ENCODE results near the gene PBXIP1. TPM values are rescaled to one million over a fixed set of nuclear protein-coding genes. Genes with fewer than 3 reads are reported as not detected.
A peak's percentile ranks its signal among the peaks of the same experiment; 100 is the strongest.

The PBXIP1 gene, protein sequence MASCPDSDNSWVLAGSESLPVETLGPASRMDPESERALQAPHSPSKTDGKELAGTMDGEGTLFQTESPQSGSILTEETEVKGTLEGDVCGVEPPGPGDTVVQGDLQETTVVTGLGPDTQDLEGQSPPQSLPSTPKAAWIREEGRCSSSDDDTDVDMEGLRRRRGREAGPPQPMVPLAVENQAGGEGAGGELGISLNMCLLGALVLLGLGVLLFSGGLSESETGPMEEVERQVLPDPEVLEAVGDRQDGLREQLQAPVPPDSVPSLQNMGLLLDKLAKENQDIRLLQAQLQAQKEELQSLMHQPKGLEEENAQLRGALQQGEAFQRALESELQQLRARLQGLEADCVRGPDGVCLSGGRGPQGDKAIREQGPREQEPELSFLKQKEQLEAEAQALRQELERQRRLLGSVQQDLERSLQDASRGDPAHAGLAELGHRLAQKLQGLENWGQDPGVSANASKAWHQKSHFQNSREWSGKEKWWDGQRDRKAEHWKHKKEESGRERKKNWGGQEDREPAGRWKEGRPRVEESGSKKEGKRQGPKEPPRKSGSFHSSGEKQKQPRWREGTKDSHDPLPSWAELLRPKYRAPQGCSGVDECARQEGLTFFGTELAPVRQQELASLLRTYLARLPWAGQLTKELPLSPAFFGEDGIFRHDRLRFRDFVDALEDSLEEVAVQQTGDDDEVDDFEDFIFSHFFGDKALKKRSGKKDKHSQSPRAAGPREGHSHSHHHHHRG
- total RNA-seq, result 52.4 and 53.0 TPM in 2 replicates
- polyA plus RNA-seq, result 61.0 and 65.5 TPM in 2 replicates

DNA sequence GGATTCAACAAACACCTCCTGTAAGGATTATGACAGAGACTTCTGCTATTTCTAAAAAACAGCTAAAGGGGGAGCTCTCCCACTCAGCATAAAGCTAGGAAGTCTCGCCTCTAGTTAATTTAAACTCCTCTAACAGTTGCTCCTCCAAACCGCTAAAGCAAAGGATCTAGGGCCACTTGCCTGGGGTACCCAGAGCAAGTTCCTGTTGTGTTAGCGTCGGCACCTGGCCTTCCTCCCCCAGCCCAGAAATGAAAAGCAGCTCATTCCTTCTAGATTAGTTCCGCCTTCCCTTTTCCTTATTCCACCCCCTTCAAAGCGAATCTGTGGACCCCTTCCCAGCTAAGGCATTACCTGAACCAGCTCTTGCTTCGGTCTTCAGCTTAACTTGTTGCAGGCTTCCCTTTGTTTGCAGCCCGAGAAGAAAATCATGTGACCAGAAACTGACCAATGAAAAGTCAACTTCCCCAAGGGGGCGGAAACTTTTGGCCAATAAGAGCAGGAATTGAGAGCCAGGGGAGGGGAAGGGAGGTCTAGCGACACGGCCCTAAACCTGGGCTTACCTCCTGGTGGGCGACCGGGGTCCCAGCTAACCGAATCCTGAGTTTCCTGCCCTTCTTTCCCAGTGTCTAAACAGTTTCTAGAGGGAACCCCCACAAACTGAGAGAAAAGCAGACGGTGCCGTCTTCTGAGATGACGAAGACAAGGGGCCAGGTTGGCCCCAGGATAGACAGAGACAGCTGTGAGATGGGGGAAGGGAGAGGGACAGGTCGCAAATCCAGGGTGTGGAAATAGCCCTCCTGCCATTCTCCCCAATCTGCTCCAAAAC, at the start of gene PBXIP1:
TSS of gene PBXIP1 (minus strand) at position 382 of the 826 bp plus-strand sequence. CDS start 2,378 bp downstream, outside the sequence.
- H3K9me3 ChIP-seq (ENCODE audit: low read depth), result no peaks in the 10 kb centered on the region
- H3K9me2 ChIP-seq (replicated peaks; ENCODE audit: insufficient read depth), result no peaks in the 10 kb centered on the region
- H3K27me3 ChIP-seq, result no peaks in the 10 kb centered on the region
- H2AFZ ChIP-seq, result peak within 1 kb of the TSS; percentile 38
- DNase-seq (ENCODE audit: low spot score), result peak; percentile 92
- 2% methylated on average over 18 of the region's 18 CpGs for WGBS (ENCODE audit: low lambda C conversion rate, missing lambda C conversion rate)
- peak within 1 kb of the TSS; percentile 74 for H3K27ac ChIP-seq
- H3K4me2 ChIP-seq, result peak within 1 kb of the TSS; percentile 77
- H3K4me1 ChIP-seq (ENCODE audit: insufficient read depth), result peaks cover 37% of the 10 kb centered on the region
- no peaks in the 10 kb centered on the region for H4K20me1 ChIP-seq (ENCODE audit: insufficient read depth, poor library complexity, severe bottlenecking)
- peak within 1 kb of the TSS; percentile 27 for H3K4me3 ChIP-seq
- TF ChIP-seq EZH2phosphoT487 (IDR thresholded peaks at IDR 0.05; ENCODE audit: low read depth, severe bottlenecking, unreplicated experiment), result no peak
- TF ChIP-seq, protein P1, sequence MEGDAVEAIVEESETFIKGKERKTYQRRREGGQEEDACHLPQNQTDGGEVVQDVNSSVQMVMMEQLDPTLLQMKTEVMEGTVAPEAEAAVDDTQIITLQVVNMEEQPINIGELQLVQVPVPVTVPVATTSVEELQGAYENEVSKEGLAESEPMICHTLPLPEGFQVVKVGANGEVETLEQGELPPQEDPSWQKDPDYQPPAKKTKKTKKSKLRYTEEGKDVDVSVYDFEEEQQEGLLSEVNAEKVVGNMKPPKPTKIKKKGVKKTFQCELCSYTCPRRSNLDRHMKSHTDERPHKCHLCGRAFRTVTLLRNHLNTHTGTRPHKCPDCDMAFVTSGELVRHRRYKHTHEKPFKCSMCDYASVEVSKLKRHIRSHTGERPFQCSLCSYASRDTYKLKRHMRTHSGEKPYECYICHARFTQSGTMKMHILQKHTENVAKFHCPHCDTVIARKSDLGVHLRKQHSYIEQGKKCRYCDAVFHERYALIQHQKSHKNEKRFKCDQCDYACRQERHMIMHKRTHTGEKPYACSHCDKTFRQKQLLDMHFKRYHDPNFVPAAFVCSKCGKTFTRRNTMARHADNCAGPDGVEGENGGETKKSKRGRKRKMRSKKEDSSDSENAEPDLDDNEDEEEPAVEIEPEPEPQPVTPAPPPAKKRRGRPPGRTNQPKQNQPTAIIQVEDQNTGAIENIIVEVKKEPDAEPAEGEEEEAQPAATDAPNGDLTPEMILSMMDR (IDR thresholded peaks at IDR 0.05; ENCODE audit: poor library complexity), result peak; percentile 49
- peaks cover 56% of the 10 kb centered on the region for H3K79me2 ChIP-seq
- H3K36me3 ChIP-seq (replicated peaks; ENCODE audit: insufficient read depth, low read depth), result no peaks in the 10 kb centered on the region

DNA sequence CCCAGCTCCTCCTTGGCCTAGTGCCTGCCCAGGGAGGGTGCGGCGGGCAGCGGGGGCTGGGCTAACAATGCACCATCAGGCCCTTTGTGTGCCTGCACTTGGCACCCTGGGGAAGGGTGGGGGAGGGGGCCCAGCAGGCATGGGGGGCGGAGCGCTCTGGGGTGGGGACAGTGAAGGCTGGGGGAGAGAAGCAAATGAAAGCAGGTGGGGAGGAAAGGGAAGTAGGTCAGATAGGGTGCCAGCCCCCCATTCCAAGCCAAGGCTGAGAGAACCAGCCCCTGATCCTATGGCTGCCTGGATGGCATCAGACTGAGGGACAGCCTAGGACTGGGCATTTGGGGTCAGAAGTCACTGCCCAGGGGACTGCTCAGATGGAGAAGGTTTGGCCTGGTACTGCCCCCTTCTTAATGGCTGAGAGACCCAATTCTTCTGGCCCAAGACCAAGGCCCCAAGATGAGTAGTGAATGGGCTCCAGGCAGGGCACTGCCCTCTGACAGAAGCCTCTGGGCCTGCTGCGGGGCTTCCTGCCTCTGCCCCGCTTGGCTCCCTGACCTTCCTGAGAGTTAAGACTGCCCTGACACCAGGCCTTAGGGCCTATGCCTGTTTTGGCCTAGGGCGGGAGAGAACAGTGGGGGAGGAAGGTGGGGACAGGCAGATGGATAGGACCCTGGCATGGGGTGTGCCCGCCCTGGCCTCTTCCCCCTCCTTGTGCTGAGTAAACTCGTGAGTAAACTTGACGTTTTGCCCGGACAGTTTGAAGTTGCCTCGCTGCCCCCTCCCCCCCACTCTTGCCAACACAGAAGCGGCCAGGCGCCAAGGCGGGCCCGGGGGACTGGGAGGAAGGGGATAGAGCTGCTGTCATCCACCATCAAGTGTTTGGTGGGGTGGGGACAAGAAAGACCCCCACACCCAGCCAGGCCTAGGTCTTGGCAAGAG, 49.4 kb upstream of the PBXIP1 start:
- Histone ChIP-seq H4K20me1 (ENCODE audit: insufficient read depth, poor library complexity, severe bottlenecking) (peaks cover 12% of the 10 kb centered on the region), H3K36me3 (replicated peaks; ENCODE audit: insufficient read depth, low read depth) (no peaks in the 10 kb centered on the region), H3K79me2 (peaks cover 76% of the 10 kb centered on the region), H3K9me3 (ENCODE audit: low read depth) (no peaks in the 10 kb centered on the region), H3K4me1 (ENCODE audit: insufficient read depth) (peaks cover 27% of the 10 kb centered on the region), H3K4me3 (no peak overlapping the region), H3K27me3 (no peaks in the 10 kb centered on the region), H3K4me2 (peak overlapping the region; percentile 95), H3K9me2 (replicated peaks; ENCODE audit: insufficient read depth) (no peaks in the 10 kb centered on the region), H2AFZ (no peak overlapping the region), H3K27ac (peak overlapping the region; percentile 92)
- 94% methylated on average over 12 of the region's 17 CpGs for WGBS (ENCODE audit: low lambda C conversion rate, missing lambda C conversion rate)
- TF ChIP-seq, protein P1 (IDR thresholded peaks at IDR 0.05; ENCODE audit: poor library complexity), result no peak
- TF ChIP-seq EZH2 (IDR thresholded peaks at IDR 0.05; ENCODE audit: borderline replicate concordance) (no peak), EZH2phosphoT487 (IDR thresholded peaks at IDR 0.05; ENCODE audit: low read depth, severe bottlenecking, unreplicated experiment) (no peak)
- DNase-seq (ENCODE audit: low spot score), result no peak

Measured in hepatocyte (in vitro differentiated cells).